Right lung (tissue), 10 donors: ENCODE results near the gene SERPINB7. TPM values are rescaled to one million over a fixed set of nuclear protein-coding genes. Genes with fewer than 3 reads are reported as not detected.
"Not testable (repeated sequence)": the region's sequence is repeated elsewhere in the genome, so short reads cannot be mapped to it uniquely, and the experiment has no call there.

ENCODE experiments used
- DNase-seq, 2 donors: peaks; one replicate each; pipeline ENCODE4 v3.0.0-alpha.2; 2013
- long read RNA-seq, 8 donors: transcript quantifications; one replicate each; lab custom pipeline, GENCODE V29; 2026
- polyA plus RNA-seq, 5 donors: library from polyadenylated mRNA; unstranded; fragments of 120-200 nt; gene quantifications; one replicate each; pipeline versions ENCODE4 v1.2.1 to v1.2.3, GENCODE V29; 2013; ENCODE audit warnings: inconsistent platforms in 1 of 5, low replicate concordance in 1 of 5; ENCODE audit not compliant: insufficient read length in 5 of 5, insufficient read depth in 1 of 5

The SERPINB7 gene
- not detected for polyA plus RNA-seq
- long read RNA-seq, donor 1: 0 reads
- long read RNA-seq, donor 2: 0 reads
- long read RNA-seq, donor 3: 0 reads
- long read RNA-seq, donor 4: 0 reads
- long read RNA-seq, donor 5: 0 reads
- long read RNA-seq, donor 6: 0 reads
- long read RNA-seq, donor 7: 0 reads
- long read RNA-seq, donor 8: 0 reads

GRCh38 chr18:63775166-63775730, at the start of gene SERPINB7:
TSS of gene SERPINB7 (plus strand) at chr18:63775418. CDS start at chr18:63782373, 6,955 bp downstream.
- no peak for DNase-seq

GRCh38 chr18:63725682-63726480, 49.3 kb upstream of the SERPINB7 start:
- no peak for DNase-seq

GRCh38 chr18:63730773-63731172, 44.4 kb upstream of the SERPINB7 start:
- DNase-seq: no peak

- no peak for DNase-seq
These were observed 44.0 kb upstream of the SERPINB7 start for GRCh38 chr18:63731215-63731614.

- DNase-seq: no peak
These were observed 38.3 kb upstream of the SERPINB7 start for GRCh38 chr18:63736876-63737275.

- DNase-seq: no peak
These were observed 33.4 kb upstream of the SERPINB7 start for GRCh38 chr18:63741769-63742168.

GRCh38 chr18:63747006-63747405, 28.2 kb upstream of the SERPINB7 start:
- DNase-seq: no peak

- DNase-seq: no peak
These were observed 25.7 kb upstream of the SERPINB7 start for GRCh38 chr18:63749489-63749888.

- no peak for DNase-seq
These were observed 22.6 kb upstream of the SERPINB7 start for GRCh38 chr18:63752636-63753035.

GRCh38 chr18:63753676-63754075, 21.5 kb upstream of the SERPINB7 start:
- DNase-seq: no peak

GRCh38 chr18:63757541-63757940, 17.7 kb upstream of the SERPINB7 start:
- DNase-seq: no peak

GRCh38 chr18:63758615-63759240, 16.5 kb upstream of the SERPINB7 start:
- no peak for DNase-seq

GRCh38 chr18:63759786-63760185, 15.4 kb upstream of the SERPINB7 start:
- not testable (repeated sequence) for DNase-seq

- no peak for DNase-seq
These were observed 12.7 kb upstream of the SERPINB7 start for GRCh38 chr18:63762518-63762917.

- DNase-seq: no peak
These were observed 11.2 kb upstream of the SERPINB7 start for GRCh38 chr18:63763831-63764600.

- DNase-seq: no peak
These were observed 9.4 kb upstream of the SERPINB7 start for GRCh38 chr18:63765837-63766236.

GRCh38 chr18:63773551-63773950, 1.7 kb upstream of the SERPINB7 start:
- no peak for DNase-seq

- DNase-seq: no peak
These were observed 707 bp upstream of the SERPINB7 start for GRCh38 chr18:63774511-63774910.

- DNase-seq: no peak
These were observed 4.2 kb downstream of the SERPINB7 start for GRCh38 chr18:63779386-63779785.

- no peak for DNase-seq
These were observed 8.2 kb downstream of the SERPINB7 start for GRCh38 chr18:63783394-63783793.

- no peak for DNase-seq
These were observed 9.7 kb downstream of the SERPINB7 start for GRCh38 chr18:63784787-63785452.
